H9 (cell line): ENCODE data around the gene P2RX5. TPM values are rescaled to one million over a fixed set of nuclear protein-coding genes. Genes with fewer than 3 reads are reported as not detected.
A peak's percentile ranks its signal among the peaks of the same experiment; 100 is the strongest.

Experiments
- DNase-seq: peaks from one replicate; pipeline ENCODE4 v3.0.0-alpha.2; 2017
- H2AFZ ChIP-seq: one replicate; pipeline ENCODE4 v1.6.1; 2013; ENCODE audit warnings: mild to moderate bottlenecking, low read length, control low read depth, moderate library complexity
- H2AK5ac ChIP-seq: 2 replicates; pipeline ENCODE4 v1.6.1; 2013; ENCODE audit warnings: low read length, control low read depth, mixed read lengths; ENCODE audit not compliant: insufficient read length
- H2BK120ac ChIP-seq: one replicate; pipeline ENCODE4 v1.6.1; 2013; ENCODE audit warnings: low read depth, mild to moderate bottlenecking, low read length, control low read depth, inconsistent platforms; ENCODE audit not compliant: poor library complexity, severe bottlenecking
- H2BK12ac ChIP-seq: 2 replicates; pipeline ENCODE4 v1.6.1; 2013; ENCODE audit warnings: low read length, control low read depth, mixed read lengths, low read depth; ENCODE audit not compliant: insufficient read length
- H2BK15ac ChIP-seq: 2 replicates; pipeline ENCODE4 v1.6.1; 2013; ENCODE audit warnings: low read depth, low read length, control low read depth
- H2BK20ac ChIP-seq: one replicate; pipeline ENCODE4 v1.6.1; 2013; ENCODE audit warnings: low read depth, mild to moderate bottlenecking, low read length, control low read depth, inconsistent platforms; ENCODE audit not compliant: poor library complexity, severe bottlenecking
- H2BK5ac ChIP-seq: 2 replicates; pipeline ENCODE4 v1.6.1; 2013; ENCODE audit warnings: low read length, control low read depth, mixed read lengths; ENCODE audit not compliant: insufficient read length
- H3K14ac ChIP-seq: 2 replicates; pipeline ENCODE4 v1.6.1; 2013; ENCODE audit warnings: low read length, control low read depth; ENCODE audit not compliant: insufficient read depth
- H3K18ac ChIP-seq: 2 replicates; pipeline ENCODE4 v1.6.1; 2013; ENCODE audit warnings: low read depth, mild to moderate bottlenecking, mixed read lengths, low read length, control low read depth; ENCODE audit not compliant: insufficient read length
- H3K23ac ChIP-seq: 2 replicates; pipeline ENCODE4 v1.6.1; 2013; ENCODE audit warnings: low read length, control low read depth, mixed read lengths, low read depth; ENCODE audit not compliant: insufficient read length
- H3K23me2 ChIP-seq: 2 replicates; pipeline ENCODE4 v1.6.1; 2013; ENCODE audit warnings: low read depth, mild to moderate bottlenecking, mixed read lengths, low read length, control low read depth; ENCODE audit not compliant: insufficient read length, poor library complexity, severe bottlenecking
- H3K27ac ChIP-seq: 2 replicates; pipeline ENCODE4 v1.5.1; 2013; ENCODE audit warnings: low read length, control low read depth, mixed read lengths, low read depth; ENCODE audit not compliant: insufficient read length
- H3K27me3 ChIP-seq: 2 replicates; pipeline ENCODE4 v1.6.1; 2013; ENCODE audit warnings: low read length, control low read depth, inconsistent platforms; ENCODE audit not compliant: insufficient read depth
- H3K4ac ChIP-seq: 2 replicates; pipeline ENCODE4 v1.6.1; 2013; ENCODE audit warnings: low read depth, mild to moderate bottlenecking, control low read depth, inconsistent platforms, low read length, moderate library complexity
- H3K4me1 ChIP-seq: 2 replicates; pipeline ENCODE4 v1.6.1; 2013; ENCODE audit warnings: low read length, control low read depth, inconsistent platforms; ENCODE audit not compliant: insufficient read depth
- H3K4me2 ChIP-seq: 2 replicates; pipeline ENCODE4 v1.6.1; 2013; ENCODE audit warnings: low read length, control low read depth, mixed read lengths; ENCODE audit not compliant: insufficient read length, insufficient read depth
- H3K56ac ChIP-seq: 2 replicates; pipeline ENCODE4 v1.6.1; 2013; ENCODE audit warnings: low read depth, mild to moderate bottlenecking, mixed read lengths, low read length, control low read depth; ENCODE audit not compliant: insufficient read length
- H3K79me1 ChIP-seq: 2 replicates; pipeline ENCODE4 v1.6.1; 2013; ENCODE audit warnings: low read depth, mild to moderate bottlenecking, moderate library complexity, low read length, control low read depth, inconsistent platforms; ENCODE audit not compliant: insufficient read depth, poor library complexity, severe bottlenecking
- H3K79me2 ChIP-seq: 2 replicates; pipeline ENCODE4 v1.6.1; 2013; ENCODE audit warnings: low read length, control low read depth, inconsistent platforms; ENCODE audit not compliant: insufficient read depth
- H3K9ac ChIP-seq: 2 replicates; pipeline ENCODE4 v1.6.1; 2013; ENCODE audit warnings: low read length, control low read depth, mixed read lengths; ENCODE audit not compliant: insufficient read length; ENCODE audit errors: extremely low read depth
- H3K9me3 ChIP-seq: one replicate; pipeline ENCODE4 v1.6.1; 2013; ENCODE audit warnings: low read depth, low read length, inconsistent platforms; ENCODE audit not compliant: control insufficient read depth
- H3T11ph ChIP-seq: one replicate; pipeline ENCODE4 v1.6.1; 2013; ENCODE audit warnings: mild to moderate bottlenecking, low read length, control low read depth, inconsistent platforms
- H4K20me1 ChIP-seq: one replicate; pipeline ENCODE4 v1.6.1; 2013; ENCODE audit not compliant: control insufficient read depth, insufficient read length, insufficient read depth
- H4K5ac ChIP-seq: 2 replicates; pipeline ENCODE4 v1.6.1; 2013; ENCODE audit warnings: low read depth, mild to moderate bottlenecking, mixed read lengths, low read length, control low read depth; ENCODE audit not compliant: insufficient read length
- H4K8ac ChIP-seq: replicated peaks from 2 replicates; pipeline ENCODE4 v1.6.1; 2013; ENCODE audit warnings: low read length, control low read depth, mixed read lengths, low read depth; ENCODE audit not compliant: insufficient read length
- H4K91ac ChIP-seq: 2 replicates; pipeline ENCODE4 v1.6.1; 2013; ENCODE audit warnings: low read depth, mild to moderate bottlenecking, moderate library complexity, mixed read lengths, low read length, control low read depth; ENCODE audit not compliant: insufficient read length
- H3K27ac Mint-ChIP-seq, 3 experiments: 2 replicates in 2 of 3; 3 replicates in 1 of 3; pipeline ENCODE4 v1.8.0; 2020 to 2021; ENCODE audit warnings: mixed read lengths in 3 of 3, mild to moderate bottlenecking in 1 of 3, moderate library complexity in 1 of 3
- H3K27me3 Mint-ChIP-seq: 2 replicates; pipeline ENCODE4 v1.8.0; 2021; ENCODE audit warnings: low read depth, mild to moderate bottlenecking, moderate library complexity, mixed read lengths
- H3K36me3 Mint-ChIP-seq, 3 experiments: 2 replicates in 2 of 3; 3 replicates in 1 of 3; pipeline ENCODE4 v1.8.0; 2020 to 2021; ENCODE audit warnings: low read depth in 3 of 3, mixed read lengths in 3 of 3; ENCODE audit not compliant: insufficient read depth in 1 of 3
- H3K4me1 Mint-ChIP-seq, 2 experiments: 2 replicates each; pipeline ENCODE4 v1.8.0; 2020; ENCODE audit warnings: mixed read lengths in 2 of 2
- H3K4me3 Mint-ChIP-seq, 2 experiments: 2 replicates in 1 of 2; 3 replicates in 1 of 2; pipeline ENCODE4 v1.8.0; 2020 to 2021; ENCODE audit warnings: mild to moderate bottlenecking in 2 of 2, mixed read lengths in 2 of 2, moderate library complexity in 1 of 2
- H3K9me3 Mint-ChIP-seq, 2 experiments: 2 replicates in 1 of 2; 3 replicates in 1 of 2; pipeline ENCODE4 v1.8.0; 2020; ENCODE audit warnings: mild to moderate bottlenecking in 2 of 2, mixed read lengths in 2 of 2, moderate library complexity in 1 of 2
- CTCF ChIP-seq: fragments of 200-600 bp; sonication (generic); conservative IDR thresholded peaks from 3 replicates; pipeline ENCODE4 v1.8.0; 2021; ENCODE audit warnings: antibody characterized with exemption, mild to moderate bottlenecking
- WGBS: extraction: QIAGEN DNeasy Blood & Tissue Kit; methylation state at CpG from one replicate; pipeline ENCODE4 v1.1.7; 2013; ENCODE audit warnings: missing lambda C conversion rate, low lambda C conversion rate, mixed read lengths; ENCODE audit not compliant: insufficient read length; ENCODE audit errors: extremely low coverage; 5-methylcytosine and 5-hydroxymethylcytosine counted together
- total RNA-seq: library from RNA; stranded (reverse); gene quantifications from 2 replicates; pipeline ENCODE4 v1.2.1, GENCODE V29; 2021

Gene P2RX5
- total RNA-seq, 1 experiment from 2014 or later: 4.7 TPM

GRCh38 chr17:3647769-3648555 lies 48.0 kb downstream of the P2RX5 start:
- Histone ChIP-seq H2AFZ (no peak overlapping the region), H2BK12ac (no peak overlapping the region), H3K9ac (no peak overlapping the region), H3K79me1 (no peaks in the 10 kb centered on the region), H3K27me3 (no peaks in the 10 kb centered on the region), H3K56ac (no peak overlapping the region), H4K20me1 (no peaks in the 10 kb centered on the region), H2BK15ac (no peak overlapping the region), H2BK5ac (no peak overlapping the region), H3T11ph (no peak overlapping the region), H3K18ac (no peak overlapping the region), H4K5ac (no peak overlapping the region), H2BK120ac (no peak overlapping the region), H3K9me3 (no peaks in the 10 kb centered on the region), H3K23ac (no peak overlapping the region), H3K79me2 (no peaks in the 10 kb centered on the region), H3K4ac (no peak overlapping the region), H3K23me2 (no peaks in the 10 kb centered on the region), H2AK5ac (no peak overlapping the region), H3K4me2 (no peak overlapping the region), H4K91ac (no peak overlapping the region), H3K14ac (no peak overlapping the region), H4K8ac (no peak overlapping the region), H3K4me1 (no peaks in the 10 kb centered on the region), H2BK20ac (no peak overlapping the region), H3K27ac (no peak overlapping the region)
- TF ChIP-seq CTCF: peak; percentile 63
- peaks cover 0 to 18% (median 7%) of the 10 kb centered on the region in 3 experiments; a peak in 4 of 7 replicates for H3K36me3 Mint-ChIP-seq
- peaks cover 3% of the 10 kb centered on the region in 2 experiments; a peak in 2 of 4 replicates for H3K4me1 Mint-ChIP-seq
- no peak overlapping the region for H3K4me3 Mint-ChIP-seq
- no CpG with 5 or more reads among the region's 20 CpGs for WGBS
- peak overlapping the region in 2 of 3 experiments; percentile 74 to 95; a peak in 5 of 7 replicates for H3K27ac Mint-ChIP-seq
- 0 out of 2 replicates have a peak, but pooled peaks cover 1% of the 10 kb centered on the region for H3K27me3 Mint-ChIP-seq
- H3K9me3 Mint-ChIP-seq: no peaks in the 10 kb centered on the region
- peak; percentile 85 for DNase-seq
